Uterus (tissue), 2 donors: ENCODE data around the gene PAM16.

Experiments used
- POLR2A ChIP-seq, 2 donors: fragments of 450-650 bp; IDR thresholded peaks; one replicate each; pipeline ENCODE4 v1.6.1; 2016; ENCODE audit warnings: antibody characterized with exemption in 2 of 2, mild to moderate bottlenecking in 1 of 2, moderate library complexity in 1 of 2
- TF ChIP-seq, protein P1 (sequence below), 4 experiments: fragments of 200-600 bp in 2 of 4; fragments of 450-650 bp in 2 of 4; sonication (generic) in 2 of 4; IDR thresholded peaks; one replicate each; pipeline ENCODE4 v1.5.1; 2016 to 2019; ENCODE audit warnings: antibody characterized with exemption in 4 of 4, mild to moderate bottlenecking in 2 of 4, moderate library complexity in 1 of 4

GRCh38 chr16:4293822-4294457, 57.2 kb downstream of the PAM16 start:
- TF ChIP-seq, protein P1, sequence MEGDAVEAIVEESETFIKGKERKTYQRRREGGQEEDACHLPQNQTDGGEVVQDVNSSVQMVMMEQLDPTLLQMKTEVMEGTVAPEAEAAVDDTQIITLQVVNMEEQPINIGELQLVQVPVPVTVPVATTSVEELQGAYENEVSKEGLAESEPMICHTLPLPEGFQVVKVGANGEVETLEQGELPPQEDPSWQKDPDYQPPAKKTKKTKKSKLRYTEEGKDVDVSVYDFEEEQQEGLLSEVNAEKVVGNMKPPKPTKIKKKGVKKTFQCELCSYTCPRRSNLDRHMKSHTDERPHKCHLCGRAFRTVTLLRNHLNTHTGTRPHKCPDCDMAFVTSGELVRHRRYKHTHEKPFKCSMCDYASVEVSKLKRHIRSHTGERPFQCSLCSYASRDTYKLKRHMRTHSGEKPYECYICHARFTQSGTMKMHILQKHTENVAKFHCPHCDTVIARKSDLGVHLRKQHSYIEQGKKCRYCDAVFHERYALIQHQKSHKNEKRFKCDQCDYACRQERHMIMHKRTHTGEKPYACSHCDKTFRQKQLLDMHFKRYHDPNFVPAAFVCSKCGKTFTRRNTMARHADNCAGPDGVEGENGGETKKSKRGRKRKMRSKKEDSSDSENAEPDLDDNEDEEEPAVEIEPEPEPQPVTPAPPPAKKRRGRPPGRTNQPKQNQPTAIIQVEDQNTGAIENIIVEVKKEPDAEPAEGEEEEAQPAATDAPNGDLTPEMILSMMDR (IDR thresholded peaks at IDR 0.05), result no peak
- TF ChIP-seq POLR2A (IDR thresholded peaks at IDR 0.05), result no peak
